ENCODE data around the gene KRAS.

Gene KRAS

DNA sequence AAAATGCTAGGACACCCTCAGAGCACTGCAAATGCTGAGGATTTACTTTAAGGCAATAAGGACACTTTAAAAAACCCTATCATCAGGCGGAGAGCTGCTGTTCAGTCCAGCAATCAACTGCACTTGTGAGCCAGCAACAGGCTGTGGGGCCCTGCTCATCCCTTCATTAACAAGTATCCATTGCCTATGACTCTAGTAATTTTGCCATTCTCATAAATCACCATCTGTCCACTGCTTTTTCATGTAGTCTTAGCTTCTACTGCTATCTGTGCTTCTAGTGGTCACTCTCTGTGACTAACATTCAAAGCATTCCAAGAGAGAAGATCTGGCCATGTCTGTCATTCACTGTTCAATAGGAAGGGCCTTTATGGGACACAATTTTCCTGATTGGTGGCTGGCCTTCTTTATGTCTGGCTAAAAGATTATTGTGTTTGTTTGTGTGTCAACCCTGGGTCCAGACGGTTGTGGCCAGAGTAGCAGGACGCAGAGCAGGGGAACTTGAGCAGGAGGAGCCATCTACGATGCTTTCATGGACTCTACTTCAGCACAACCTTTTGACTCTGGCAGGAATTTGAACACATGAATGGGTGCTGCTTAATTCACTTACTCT is 3.6 kb upstream of the KRAS start:
- DNase-seq: no peak

- DNase-seq: no peak
These were observed 2.8 kb upstream of the KRAS start for GRCh38 chr12:25253371-25254068.

DNA sequence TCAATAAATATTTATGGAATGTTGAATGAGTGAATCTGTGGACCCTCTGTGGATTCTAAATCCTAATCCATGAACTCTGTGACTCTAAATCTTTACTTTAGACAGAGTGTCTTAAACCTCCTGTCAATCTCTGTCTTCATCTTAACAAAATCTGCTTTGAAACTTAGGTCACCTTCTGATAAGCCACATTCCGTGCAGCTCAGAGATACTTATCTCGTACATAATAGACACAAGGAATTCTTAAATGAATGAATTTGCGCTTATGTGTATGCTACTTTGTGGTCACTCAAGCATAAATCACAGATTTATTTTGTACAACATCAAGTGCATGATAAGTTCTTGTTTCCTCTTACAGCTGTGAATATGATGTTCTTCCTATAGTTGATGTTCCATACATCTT is 2.2 kb upstream of the KRAS start:
- no peak for DNase-seq

DNA sequence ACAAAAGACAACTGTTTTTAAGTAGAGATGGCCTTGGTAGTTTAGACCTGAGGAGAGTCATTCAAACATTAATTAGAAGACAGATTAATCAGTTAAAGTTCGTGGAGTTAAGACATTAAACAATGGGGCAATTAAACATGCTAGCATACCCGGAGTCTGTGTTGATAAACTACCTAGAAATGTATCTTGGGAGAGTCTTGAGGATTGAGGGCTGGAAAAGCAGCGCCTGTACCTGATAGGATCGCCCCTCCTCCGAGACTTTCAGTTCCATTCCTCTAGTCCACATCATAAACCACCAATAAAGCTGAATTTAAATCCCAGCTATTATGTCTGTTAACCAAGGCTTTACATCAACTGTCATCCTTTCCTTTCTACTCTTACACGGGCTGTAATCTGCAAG is 1.0 kb upstream of the KRAS start:
- DNase-seq: no peak

- DNase-seq: peak; percentile 48
These were observed 594 bp downstream of the KRAS start for GRCh38 chr12:25249931-25250738.

GRCh38 chr12:25248732-25249131 is 2.0 kb downstream of the KRAS start:
- no peak for DNase-seq

DNA sequence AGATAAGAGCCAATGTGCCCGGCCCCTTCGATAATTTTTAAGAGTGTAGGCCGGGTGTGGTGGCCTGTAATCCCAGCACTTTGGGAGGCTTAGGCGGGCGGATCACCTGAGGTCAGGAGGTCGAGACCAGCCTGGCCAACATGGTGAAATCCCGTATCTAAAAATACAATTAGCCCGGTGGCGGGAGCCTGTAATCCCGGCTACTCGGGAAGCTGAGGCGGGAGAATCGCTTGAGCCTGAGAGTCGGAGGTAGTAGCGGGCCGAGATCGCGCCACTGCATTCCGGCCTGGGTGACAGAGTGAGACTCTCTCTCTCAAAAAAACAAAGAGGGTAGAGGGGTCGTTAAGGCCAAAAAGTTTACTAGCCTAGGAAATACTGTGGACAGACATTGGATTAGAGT is 2.6 kb downstream of the KRAS start:
- no peak for DNase-seq

DNA sequence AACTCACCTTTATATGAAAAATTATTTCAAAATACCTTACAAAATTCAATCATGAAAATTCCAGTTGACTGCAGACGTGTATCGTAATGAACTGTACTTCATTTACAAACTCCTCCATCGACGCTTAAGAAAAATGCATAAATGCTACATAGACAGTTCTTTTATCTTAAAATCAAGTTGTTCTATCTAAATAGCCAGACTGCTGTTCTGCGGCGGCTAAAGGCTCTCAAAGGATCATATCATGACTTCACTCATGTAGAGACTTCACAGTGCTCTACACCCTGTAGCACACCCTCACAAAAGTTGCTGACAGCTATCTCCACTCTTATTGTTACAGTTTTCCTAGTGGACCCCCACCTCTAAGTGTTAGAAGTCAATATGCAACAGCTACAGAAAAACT is 5.2 kb downstream of the KRAS start:
- DNase-seq: no peak

DNA sequence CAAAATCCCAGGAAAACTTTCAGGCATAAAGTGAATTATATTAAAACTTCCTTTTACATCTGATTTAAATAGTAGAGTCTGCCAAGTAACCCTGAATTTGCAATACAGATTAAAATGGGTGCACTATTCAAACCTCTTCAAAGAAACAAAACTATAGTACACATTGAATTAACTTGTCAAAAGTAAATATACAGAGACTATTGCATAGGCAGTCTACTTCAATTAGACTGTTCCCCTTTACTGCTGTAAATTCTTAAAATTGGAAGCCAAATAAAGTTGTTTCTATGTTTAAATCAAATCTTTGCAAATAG is 7.1 kb downstream of the KRAS start:
- DNase-seq: no peak

GRCh38 chr12:25242981-25243679 is 7.6 kb downstream of the KRAS start:
- DNase-seq: no peak

- DNase-seq: peak; percentile 19
These were observed 9.3 kb downstream of the KRAS start for GRCh38 chr12:25241167-25242020.

- DNase-seq: no peak
These were observed 14.1 kb downstream of the KRAS start for GRCh38 chr12:25236626-25237025.

- DNase-seq: no peak
These were observed 14.5 kb downstream of the KRAS start for GRCh38 chr12:25236190-25236589.

DNA sequence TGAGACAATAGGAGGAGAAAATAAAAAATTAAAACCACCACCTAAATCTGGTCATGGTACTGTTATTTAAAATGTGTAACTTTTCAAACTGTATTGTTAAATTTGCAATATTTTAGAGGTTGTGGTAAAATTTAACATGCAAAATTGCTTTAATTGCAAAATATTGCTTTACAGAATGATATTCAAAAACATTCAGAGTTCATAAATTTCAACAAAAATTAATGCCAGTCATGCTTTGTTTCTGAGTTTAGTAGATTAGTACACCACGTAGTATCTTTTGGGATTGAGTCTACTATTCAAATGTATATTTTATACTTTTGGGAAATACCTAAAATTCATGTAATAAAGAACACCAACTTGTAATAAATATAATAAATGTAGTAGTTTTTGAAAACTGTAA is 37.4 kb downstream of the KRAS start:
- DNase-seq: no peak

DNA sequence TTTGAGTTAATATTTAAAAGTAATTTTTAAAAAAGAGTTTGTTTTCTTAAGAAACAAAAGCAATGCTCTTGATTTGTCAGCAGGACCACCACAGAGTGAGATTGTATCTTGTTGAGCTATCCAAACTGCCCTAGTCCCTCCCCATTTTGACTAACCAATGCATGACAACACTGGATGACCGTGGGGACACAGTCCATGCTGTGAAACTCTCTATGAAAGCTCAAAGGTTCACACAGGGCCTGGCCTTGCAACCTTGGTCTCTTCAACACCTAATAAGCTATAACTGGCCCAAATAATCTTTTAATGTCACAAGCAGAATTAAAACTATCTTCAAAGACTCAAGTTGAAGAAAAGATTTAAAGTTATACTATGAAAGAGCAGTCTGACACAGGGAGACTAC is 42.2 kb downstream of the KRAS start:
- no peak for DNase-seq

DNA sequence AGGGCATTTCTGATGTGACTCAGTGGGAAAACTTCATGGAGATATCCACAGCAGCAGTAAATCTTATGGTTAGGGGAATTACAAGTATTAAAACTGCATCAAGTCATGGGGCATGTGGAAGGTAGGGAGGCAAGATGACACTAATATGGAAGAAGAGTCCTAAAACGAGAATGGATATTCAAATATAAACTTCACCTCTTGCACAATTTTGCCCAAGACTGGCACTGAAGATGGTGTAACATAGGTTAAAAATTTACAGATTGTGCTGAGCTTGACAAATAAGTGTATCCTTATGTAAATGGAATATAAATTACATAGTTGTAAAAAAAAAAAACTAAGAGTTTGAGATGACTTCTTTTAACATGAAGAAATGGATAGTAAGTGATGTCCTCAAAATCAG is 42.9 kb downstream of the KRAS start:
- DNase-seq: no peak

GRCh38 chr12:25207411-25207810 is 43.3 kb downstream of the KRAS start:
- no peak for DNase-seq

- DNase-seq: no peak
These were observed 48.6 kb downstream of the KRAS start for GRCh38 chr12:25202137-25202536.

GRCh38 chr12:25200703-25201102 is 50.0 kb downstream of the KRAS start:
- DNase-seq: no peak

DNA sequence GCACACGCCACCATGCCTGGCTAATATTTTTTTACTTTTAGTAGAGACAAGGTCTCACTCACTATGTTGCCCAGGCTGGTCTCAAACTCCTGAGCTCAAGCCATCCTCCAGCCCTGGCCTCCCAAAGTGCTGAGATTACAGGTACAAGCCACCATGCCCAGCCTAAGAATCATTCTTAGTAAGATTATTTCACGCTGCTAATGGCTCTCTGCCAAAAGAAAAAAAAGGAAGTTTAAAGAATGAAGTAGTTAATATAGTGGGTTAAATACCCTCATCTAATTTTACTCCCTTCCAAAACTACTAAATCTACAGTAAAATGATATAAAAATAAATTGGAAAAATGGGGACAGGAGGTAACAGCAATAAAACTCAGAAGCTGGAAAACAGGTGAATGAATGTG is 53.1 kb downstream of the KRAS start:
- no peak for DNase-seq

DNA sequence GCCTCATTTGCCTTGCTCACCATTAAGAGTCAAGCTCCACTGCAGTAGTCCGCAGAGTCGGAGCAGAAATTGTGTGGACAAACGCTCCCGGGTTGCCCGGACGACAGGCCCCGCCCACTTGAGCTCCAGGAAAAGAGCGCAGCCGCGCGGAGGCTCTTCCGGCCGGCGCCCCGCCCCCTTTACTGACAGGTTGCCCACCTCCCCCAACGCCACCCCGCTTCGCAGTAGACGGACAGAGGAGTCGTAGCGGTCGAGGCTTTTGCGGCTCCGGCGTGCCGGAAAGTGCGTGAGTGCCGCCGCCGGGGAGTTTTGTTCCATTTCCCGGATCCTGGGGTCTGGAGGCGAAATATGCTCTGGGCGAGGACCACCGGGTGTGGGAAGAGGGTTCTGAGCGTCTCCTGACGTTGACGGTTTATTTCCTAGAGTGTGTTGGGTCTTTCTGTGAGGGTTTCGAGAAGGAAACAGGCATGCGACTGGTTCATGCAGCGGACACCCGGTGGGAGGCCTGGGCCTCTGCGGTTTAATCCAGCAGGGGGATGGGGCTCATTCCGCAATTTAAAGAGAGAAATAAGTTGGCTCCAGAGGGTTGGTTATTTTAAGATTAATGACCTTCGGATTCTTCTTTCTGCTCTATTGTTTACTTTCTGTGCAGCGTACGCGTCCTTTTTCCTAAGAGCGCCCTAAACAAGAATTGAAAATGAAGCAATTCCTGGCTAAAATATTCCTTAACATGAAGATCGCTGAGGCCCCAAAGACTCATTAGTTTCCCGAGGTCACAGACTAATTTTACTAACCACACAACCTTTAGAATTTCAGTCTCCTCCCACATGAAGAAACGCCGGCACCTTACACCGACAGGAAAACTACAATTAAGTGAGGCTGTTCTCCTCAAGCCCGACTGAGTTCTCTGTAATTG is 55.4 kb downstream of the KRAS start, which contains the start of the genes DNAI7 and ETFRF1:
Gene DNAI7 (minus strand): TSS at position 105 of the 916 bp plus-strand sequence. CDS start 82 bp downstream, at position 23.
Gene ETFRF1 (plus strand): TSS at position 182 of the 916 bp plus-strand sequence. CDS start 8,720 bp downstream, outside the sequence.
- DNase-seq: peak; percentile 94
